HepG2 (cell line): ENCODE results near the gene ACTG2. TPM values are rescaled to one million over a fixed set of nuclear protein-coding genes. Genes with fewer than 3 reads are reported as not detected.

Source experiments
- ATAC-seq: fragments of 200-7000 bp; cut with Tn5 transposase; 3 replicates; pipeline ENCODE4 v1.9.1; 2020; ENCODE audit warnings: mild to moderate bottlenecking, moderate library complexity
- BruUV-seq: library from RNA; stranded (reverse); fragments of 400-500 nt; replicated peaks from 2 replicates; lab custom pipeline; 2021; lab: Mats Ljungman, UMichigan
- CTCF ChIA-PET: fragments of 300-600 bp; formaldehyde crosslinking; extraction: SDS; loops from one replicate; lab custom pipeline; 2021; ENCODE audit warnings: low total read pairs, inconsistent platforms, low intra/inter-chr PET ratio; lab: Yijun Ruan, JAX
- POLR2A ChIA-PET: fragments of 350-600 bp; sonication (Branson Sonifier 250); formaldehyde crosslinking; loops from one replicate; lab custom pipeline; 2020; ENCODE audit warnings: antibody characterized with exemption, inconsistent platforms; lab: Yijun Ruan, JAX
- DNase-seq: peaks from one replicate; pipeline ENCODE4 v3.0.0-alpha.2; 2015; ENCODE audit warnings: low spot score
- FAIRE-seq: peaks from 3 replicates; lab custom pipeline; 2011; peaks lifted over from hg19 to GRCh38; lab: Jason Lieb, UNC
- H2AFZ ChIP-seq: one replicate; pipeline ENCODE4 v1.6.1; 2011; ENCODE audit warnings: low read length, inconsistent platforms
- H3K27ac ChIP-seq: fragments of 300-600 bp; 3 replicates; pipeline ENCODE4 v1.8.0; 2011; ENCODE audit warnings: mixed run types, mild to moderate bottlenecking, mixed read lengths, low read length, inconsistent platforms; ENCODE audit not compliant: insufficient read depth; ENCODE audit errors: extremely low read length
- H3K27me3 ChIP-seq, 2 experiments: fragments of 200-600 bp in 1 of 2; 2 replicates in 1 of 2; 3 replicates in 1 of 2; pipeline versions ENCODE4 v1.6.0 to v1.8.0; 2011; ENCODE audit warnings: low read length in 2 of 2, mild to moderate bottlenecking in 2 of 2, moderate library complexity in 2 of 2, inconsistent platforms in 1 of 2; ENCODE audit not compliant: insufficient read depth in 2 of 2, control insufficient read depth in 1 of 2
- H3K36me3 ChIP-seq, 2 experiments: fragments of 200-600 bp in 1 of 2; replicated peaks in 1 of 2; 2 replicates in 1 of 2; 3 replicates in 1 of 2; pipeline versions ENCODE4 v1.5.1 to v1.8.0; 2011; ENCODE audit warnings: low read length in 2 of 2, inconsistent platforms in 1 of 2; ENCODE audit not compliant: insufficient read depth in 2 of 2, control insufficient read depth in 1 of 2
- H3K4me1 ChIP-seq: 2 replicates; pipeline ENCODE4 v1.5.1; 2012; ENCODE audit warnings: low read length, inconsistent platforms; ENCODE audit not compliant: insufficient read depth
- H3K4me2 ChIP-seq: 2 replicates; pipeline ENCODE4 v1.6.0; 2011; ENCODE audit warnings: low read depth, low read length, inconsistent platforms
- H3K4me3 ChIP-seq, 3 experiments: fragments of 200-600 bp in 1 of 3; sonication (generic), shearing (Covaris generic) in 1 of 3; replicated peaks in 1 of 3; 2 replicates each; pipeline ENCODE4 v1.5.1; 2011 to 2016; ENCODE audit warnings: low read length in 3 of 3, inconsistent platforms in 2 of 3, low read depth in 2 of 3, mild to moderate bottlenecking in 2 of 3, control low read depth in 1 of 3, mixed read lengths in 1 of 3; ENCODE audit not compliant: insufficient read depth in 1 of 3
- H3K79me2 ChIP-seq: one replicate; pipeline ENCODE4 v1.6.1; 2011; ENCODE audit warnings: low read length, inconsistent platforms; ENCODE audit not compliant: insufficient read depth
- H3K9ac ChIP-seq: 2 replicates; pipeline ENCODE4 v1.6.0; 2011; ENCODE audit warnings: mild to moderate bottlenecking, low read depth, low read length, inconsistent platforms; ENCODE audit not compliant: insufficient read depth
- H3K9me3 ChIP-seq: 2 replicates; pipeline ENCODE4 v1.5.1; 2012; ENCODE audit warnings: mild to moderate bottlenecking, low read length
- H4K20me1 ChIP-seq: 2 replicates; pipeline ENCODE4 v1.6.0; 2011; ENCODE audit warnings: inconsistent platforms, mild to moderate bottlenecking, low read length, moderate library complexity; ENCODE audit not compliant: insufficient read depth
- DRAP1 ChIP-seq: IDR thresholded peaks from 2 replicates; pipeline ENCODE4 v1.6.1; 2016; ENCODE audit warnings: missing genetic modification reagents, missing compliant biosample characterization
- HNRNPLL ChIP-seq: fragments of 200-400 bp; formaldehyde crosslinking; IDR thresholded peaks from 2 replicates; pipeline ENCODE4 v1.6.1; 2017; ENCODE audit warnings: mild to moderate bottlenecking, low read depth, low read length; ENCODE audit not compliant: poor library complexity, severe bottlenecking
- TEAD3 ChIP-seq: optimal IDR thresholded peaks from 2 replicates; pipeline ENCODE3; 2016; ENCODE audit warnings: borderline replicate concordance
- ZBTB38 ChIP-seq: sonication (generic); formaldehyde crosslinking; IDR thresholded peaks from 2 replicates; pipeline ENCODE4 v1.5.1; 2020; ENCODE audit warnings: mild to moderate bottlenecking, missing genetic modification reagents
- ZFP36L1 ChIP-seq: sonication (generic); formaldehyde crosslinking; IDR thresholded peaks from 2 replicates; pipeline ENCODE4 v1.8.0; 2022; ENCODE audit warnings: mild to moderate bottlenecking, missing genetic modification reagents, moderate library complexity
- ZNF136 ChIP-seq: sonication (generic); formaldehyde crosslinking; IDR thresholded peaks from 2 replicates; pipeline ENCODE4 v1.8.1; 2022; ENCODE audit warnings: low read depth, mild to moderate bottlenecking, moderate library complexity, missing genetic modification reagents
- ZNF576 ChIP-seq: sonication (generic); formaldehyde crosslinking; IDR thresholded peaks from 2 replicates; pipeline ENCODE4 v1.4.0; 2020; ENCODE audit warnings: mild to moderate bottlenecking, missing genetic modification reagents
- ZNF776 ChIP-seq: sonication (generic); formaldehyde crosslinking; IDR thresholded peaks from 2 replicates; pipeline ENCODE4 v1.4.0; 2020; ENCODE audit warnings: mild to moderate bottlenecking, missing genetic modification reagents
- WGBS: methylation state at CpG from one replicate; pipeline ENCODE4 v1.1.6; 2017; ENCODE audit warnings: low lambda C conversion rate; 5-methylcytosine and 5-hydroxymethylcytosine counted together
- in situ Hi-C: cut with HindIII; loops from 2 replicates; pipeline ENCODE4 v1.10.0; 2017; ENCODE audit warnings: low pct_unique_long_range_greater_than_20kb; ENCODE audit not compliant: extremely low pct_ligation_motif_present
- intact Hi-C: fragments of 100-400 bp; cut with micrococcal nuclease; formaldehyde crosslinking; loops from one replicate; pipeline ENCODE4 v1.10.0; 2022; ENCODE audit not compliant: unreplicated experiment
- polyA plus RNA-seq, 8 experiments: library from polyadenylated mRNA; depleted of rRNA in 3 of 8; stranded (reverse) in 7 of 8; unstranded in 1 of 8; fragments of >200 nt; fragmentation: Illumina TruSeq in 4 of 8; extraction: Trizol in 4 of 8; gene quantifications; 2 replicates each; pipeline versions ENCODE4 v1.2.1 to v1.2.3, GENCODE V29; 2011 to 2016; ENCODE audit warnings: low read depth in 4 of 8, missing spikeins in 1 of 8, mixed read lengths in 1 of 8; ENCODE audit not compliant: insufficient read depth in 1 of 8
- total RNA-seq, 5 experiments: library from RNA; depleted of rRNA; stranded (reverse); fragments of >200 nt; fragmentation: Illumina TruSeq; extraction: Trizol; gene quantifications; 2 replicates each; pipeline ENCODE4 v1.2.3, GENCODE V29; 2016; ENCODE audit warnings: low read depth in 1 of 5

Gene ACTG2
- total and polyA plus RNA-seq, 2 of the 13 experiments (the other 11 are each of a cell fraction or from before 2014, with no cell fraction given) = 0.13 TPM; not detected in 1

GRCh38 chr2:73925853-73926492 lies 33.2 kb downstream of the ACTG2 start:
- Histone ChIP-seq H3K4me2 (peak overlapping the region; percentile 86), H3K9ac (peak overlapping the region; percentile 97), H2AFZ (peak overlapping the region; percentile 79), H3K79me2 (peaks cover 40% of the 10 kb centered on the region), H3K4me1 (peaks cover 44% of the 10 kb centered on the region), H3K27ac (peak overlapping the region; percentile 78), H3K9me3 (no peaks in the 10 kb centered on the region), H3K27me3 (peaks cover 0 to 5% of the 10 kb centered on the region in 2 experiments; a peak in 2 of 5 replicates), H4K20me1 (no peaks in the 10 kb centered on the region), H3K36me3 (no peaks in the 10 kb centered on the region; a peak in 2 of 5 replicates), H3K4me3 (peak overlapping the region; percentile 22 to 91 (median 82); a peak in 4 of 6 replicates)
- ATAC-seq (no peak), DNase-seq (no peak), FAIRE-seq (no peak)
- intact Hi-C loops = loop anchor here (2.0 to 10.0 kb wide), 3 partner anchors 56 to 199 kb away; partner anchors contain the start of genes STAMBP and TET3
- TF ChIP-seq HNRNPLL (no peak), DRAP1 (CRISPR knock-in tag) (no peak), ZNF576 (CRISPR knock-in tag) (no peak), ZNF776 (no peak), TEAD3 (peak; percentile 10), ZFP36L1 (CRISPR knock-in tag) (0 out of 2 replicates have a peak, but pooled peaks have one; percentile 59), ZBTB38 (CRISPR knock-in tag) (peak; percentile 47; the same call in 1 of the 2 replicates), ZNF136 (no peak)
- in situ Hi-C loops = no loop called here
- ChIA-PET POLR2A (interaction anchor here (0.6 to 1.4 kb wide), 3 partner anchors 14 to 563 kb away, joined by 3 to 23 read pairs (median 3); partner anchors contain the start of gene STAMBP), CTCF (no interaction called here)
- 86% methylated on average over 13 of the region's 13 CpGs for WGBS
- BruUV-seq = TSS peak; percentile 94
